CD4-positive, alpha-beta T cell treated with Interleukin-4 for 1 hour (primary cell): ENCODE results near the gene KLHDC10.
"Not testable (repeated sequence)": the region's sequence is repeated elsewhere in the genome, so short reads cannot be mapped to it uniquely, and the experiment has no call there.

Experiments used
- DNase-seq, 2 donors: peaks; one replicate each; pipeline ENCODE4 v3.0.0-alpha.2; 2020 to 2022

The KLHDC10 gene

DNA sequence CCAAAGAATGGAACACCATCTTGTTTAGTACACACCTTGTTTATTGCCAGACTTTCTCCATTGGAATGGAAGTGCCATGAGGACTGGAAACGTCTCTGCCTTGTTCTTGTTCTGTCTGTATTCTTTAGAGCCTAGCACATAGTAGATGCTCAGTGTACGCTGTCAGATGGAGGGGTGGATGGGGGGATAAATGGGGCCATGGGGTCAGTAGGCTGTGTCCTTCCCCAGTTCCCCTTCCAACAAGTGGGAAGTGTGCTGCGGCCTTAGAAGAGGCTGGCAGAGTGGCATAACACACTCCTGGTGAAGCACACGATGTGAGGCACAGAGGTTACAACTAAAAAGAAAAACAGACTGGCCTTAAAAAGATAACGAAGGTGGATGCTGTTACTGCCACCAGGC, 73.0 kb downstream of the KLHDC10 start:
- no peak for DNase-seq

DNA sequence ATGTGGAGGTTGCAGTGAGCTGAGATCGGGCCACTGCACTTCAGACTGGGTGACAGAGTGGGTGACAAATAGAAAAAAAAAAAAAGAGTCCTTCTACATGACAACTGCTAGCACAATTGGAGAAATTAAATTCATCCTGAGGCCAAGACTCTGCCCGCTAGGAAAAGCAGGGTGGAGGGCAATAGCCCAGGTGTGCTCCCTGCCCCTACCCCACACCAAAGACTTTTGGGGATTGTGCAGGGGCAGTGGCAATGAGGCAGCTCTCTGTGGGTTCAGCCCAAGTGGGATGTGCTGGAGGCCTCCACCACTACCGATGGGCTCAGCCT, 73.6 kb downstream of the KLHDC10 start:
- DNase-seq: no peak

DNA sequence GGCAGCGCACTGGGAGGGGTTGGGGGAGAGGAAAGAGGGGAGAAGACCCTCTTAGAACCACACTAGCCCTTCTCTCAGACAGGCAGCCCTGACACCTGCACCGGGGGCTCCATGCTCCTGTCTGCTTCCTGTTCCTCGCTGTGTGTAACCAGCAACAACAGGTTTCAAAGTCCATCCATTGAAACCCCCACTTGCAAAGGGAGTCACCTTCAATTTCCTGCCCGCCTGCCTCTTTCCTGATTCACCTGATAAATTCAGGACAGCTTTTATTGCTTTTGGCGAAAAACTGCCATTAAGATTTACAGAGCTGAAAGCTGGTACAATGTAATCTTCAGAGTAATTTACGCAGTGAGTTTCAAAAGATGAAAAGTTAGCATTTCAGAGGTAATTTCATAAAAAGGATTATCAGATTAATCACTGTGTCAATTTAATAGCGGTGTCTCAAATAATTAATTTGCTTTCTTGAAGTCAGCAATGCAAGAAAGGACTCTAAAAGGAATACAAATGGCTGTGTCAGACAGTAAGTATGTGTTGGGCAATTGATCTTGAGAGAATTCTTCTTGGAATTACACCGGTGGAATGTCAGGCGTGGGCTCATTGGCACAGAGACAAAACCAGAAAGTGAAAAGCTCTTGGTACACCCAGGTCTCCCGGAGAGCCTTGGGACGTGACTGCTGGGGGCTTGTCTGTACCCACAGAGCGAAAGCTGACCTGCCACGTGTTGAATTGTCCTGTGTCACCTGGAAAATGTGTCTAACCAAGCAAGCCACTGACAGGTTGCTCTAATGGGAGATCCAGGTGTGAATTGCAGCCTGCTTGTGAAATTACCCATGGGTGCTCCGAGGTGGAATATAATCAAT, 74.2 kb downstream of the KLHDC10 start:
- DNase-seq: no peak

DNA sequence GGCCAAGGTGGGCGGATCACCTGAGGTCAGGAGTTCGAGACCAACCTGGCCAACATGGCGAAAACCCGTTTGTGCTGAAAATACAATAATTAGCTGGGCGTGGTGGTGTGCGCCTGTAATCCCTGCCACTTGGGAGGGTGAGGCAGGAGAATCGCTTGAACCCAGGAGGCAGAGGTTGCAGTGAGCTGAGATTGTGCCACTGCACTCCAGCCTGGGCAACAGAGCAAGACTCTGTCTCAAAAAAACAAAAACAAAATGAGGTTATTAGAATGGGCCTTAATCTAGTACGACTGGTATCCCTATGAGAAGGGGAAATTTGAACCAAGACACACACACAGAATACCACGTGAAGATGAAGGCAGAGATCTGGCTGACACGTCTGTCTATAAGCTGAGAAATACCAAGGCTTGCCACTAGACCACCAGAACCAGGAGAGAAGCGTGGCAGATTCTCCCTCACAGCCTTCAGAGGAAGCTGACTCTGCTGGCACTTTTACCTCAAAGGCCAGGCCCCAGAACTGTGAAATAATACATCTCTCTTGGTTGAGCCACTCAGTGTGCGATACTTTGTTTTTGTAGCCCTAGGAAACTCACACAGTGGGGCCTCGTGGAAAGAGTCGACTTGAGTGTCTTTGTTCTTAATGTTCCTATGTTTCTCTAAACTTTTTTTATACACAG, 75.2 kb downstream of the KLHDC10 start:
- peak in 1 of 2 donors; percentile 9 for DNase-seq

DNA sequence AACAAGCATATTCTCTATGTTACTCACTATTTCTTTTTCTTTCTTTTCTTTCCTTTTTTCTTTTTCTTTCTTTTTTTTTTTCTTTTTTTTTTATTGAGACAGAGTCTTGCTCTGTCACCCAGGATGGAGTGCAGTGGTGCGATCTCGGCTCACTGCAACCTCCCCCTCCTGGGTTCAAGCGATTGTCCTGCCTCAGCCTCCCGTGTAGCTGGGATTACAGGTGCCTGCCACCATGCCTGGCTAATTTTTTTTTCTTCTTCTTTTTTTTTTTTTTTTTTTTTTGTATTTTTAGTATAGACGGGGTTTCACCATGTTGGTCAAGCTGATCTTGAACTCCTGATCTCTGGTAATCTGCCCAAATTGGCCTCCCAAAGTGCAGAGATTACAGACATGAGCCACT, 75.8 kb downstream of the KLHDC10 start:
- DNase-seq: not testable (repeated sequence)

DNA sequence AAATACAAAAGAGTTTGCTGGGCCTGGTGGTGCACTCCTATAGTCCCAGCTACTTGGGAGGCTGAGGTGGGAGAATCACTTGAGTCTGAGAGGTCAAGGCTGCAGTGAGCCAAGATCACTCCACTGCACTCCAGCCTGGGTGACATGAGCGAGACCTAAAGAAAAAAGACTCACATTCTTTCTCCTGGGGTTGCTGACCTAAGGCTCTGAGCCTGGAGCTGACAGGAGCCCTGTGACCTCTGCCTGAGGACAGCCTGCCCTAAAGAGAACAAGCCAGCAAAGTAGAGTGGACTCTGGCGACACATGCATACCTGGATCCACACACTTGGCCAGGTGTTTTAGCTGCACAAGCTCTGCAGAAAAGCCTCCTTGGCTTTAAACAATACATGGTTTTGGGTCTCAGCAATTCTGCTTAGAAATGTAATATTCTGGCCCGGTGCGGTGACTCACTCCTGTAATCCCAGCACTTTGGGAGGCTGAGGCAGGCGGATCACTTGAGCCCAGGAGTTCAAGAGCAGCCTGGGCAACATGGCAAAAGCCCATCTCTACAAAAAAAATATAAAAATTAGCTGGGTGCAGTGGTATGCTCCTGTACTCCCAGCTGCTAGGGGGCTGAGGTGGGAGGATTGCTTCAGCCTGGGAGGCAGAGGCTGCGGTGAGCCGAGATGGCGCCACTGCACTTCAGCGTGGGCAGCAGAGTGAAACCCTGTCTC, 76.5 kb downstream of the KLHDC10 start:
- DNase-seq: no peak

DNA sequence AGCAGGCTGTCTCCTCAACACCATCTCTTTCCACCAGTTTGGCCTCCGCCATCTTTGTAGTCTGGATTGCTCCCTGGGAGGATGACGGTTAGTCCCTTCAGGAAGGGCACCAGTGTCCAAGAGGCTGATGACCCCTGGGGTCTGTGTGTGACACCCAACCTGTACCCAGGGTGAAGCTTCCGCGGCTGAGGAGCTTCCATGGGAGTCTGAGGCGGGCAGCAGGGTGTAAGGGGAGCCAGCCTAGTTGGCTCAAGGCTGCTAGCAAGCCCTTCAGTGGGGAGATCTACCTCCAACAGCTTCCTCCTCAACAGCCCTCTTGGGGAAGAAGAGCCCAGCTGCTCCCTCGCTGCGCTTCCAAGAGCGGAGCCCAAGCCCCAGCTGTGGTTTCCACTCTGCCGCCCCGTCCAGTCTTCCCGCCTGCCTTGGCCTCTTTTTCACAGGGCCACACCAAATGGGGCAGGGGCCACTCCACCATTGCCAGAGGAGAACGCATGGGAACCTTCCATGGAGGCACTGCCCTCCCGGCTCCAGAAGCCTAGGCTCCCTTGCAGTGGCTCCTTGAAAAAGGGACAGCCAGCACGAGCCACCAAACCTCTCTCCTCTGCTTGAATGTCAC, 77.5 kb downstream of the KLHDC10 start:
- DNase-seq: no peak

DNA sequence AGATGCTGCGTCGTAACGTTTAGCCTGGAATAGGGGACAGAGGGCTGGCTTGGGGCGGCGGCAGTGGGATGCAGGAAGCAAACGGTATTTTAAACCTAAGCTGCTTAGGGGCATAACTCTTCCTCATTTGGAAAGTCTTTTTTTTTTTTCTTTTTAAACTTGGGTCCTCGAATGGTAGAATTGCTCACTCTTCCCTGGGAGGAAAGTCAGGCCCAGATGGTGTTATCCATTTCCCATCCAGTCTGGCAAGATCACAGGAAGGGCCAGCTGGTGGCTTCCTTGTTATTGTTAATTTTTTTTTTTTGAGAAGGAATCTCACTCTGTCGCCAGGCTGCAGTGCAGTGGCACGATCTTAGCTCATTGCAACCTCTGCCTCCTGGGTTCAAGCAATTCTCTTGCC, 78.2 kb downstream of the KLHDC10 start:
- DNase-seq: no peak

DNA sequence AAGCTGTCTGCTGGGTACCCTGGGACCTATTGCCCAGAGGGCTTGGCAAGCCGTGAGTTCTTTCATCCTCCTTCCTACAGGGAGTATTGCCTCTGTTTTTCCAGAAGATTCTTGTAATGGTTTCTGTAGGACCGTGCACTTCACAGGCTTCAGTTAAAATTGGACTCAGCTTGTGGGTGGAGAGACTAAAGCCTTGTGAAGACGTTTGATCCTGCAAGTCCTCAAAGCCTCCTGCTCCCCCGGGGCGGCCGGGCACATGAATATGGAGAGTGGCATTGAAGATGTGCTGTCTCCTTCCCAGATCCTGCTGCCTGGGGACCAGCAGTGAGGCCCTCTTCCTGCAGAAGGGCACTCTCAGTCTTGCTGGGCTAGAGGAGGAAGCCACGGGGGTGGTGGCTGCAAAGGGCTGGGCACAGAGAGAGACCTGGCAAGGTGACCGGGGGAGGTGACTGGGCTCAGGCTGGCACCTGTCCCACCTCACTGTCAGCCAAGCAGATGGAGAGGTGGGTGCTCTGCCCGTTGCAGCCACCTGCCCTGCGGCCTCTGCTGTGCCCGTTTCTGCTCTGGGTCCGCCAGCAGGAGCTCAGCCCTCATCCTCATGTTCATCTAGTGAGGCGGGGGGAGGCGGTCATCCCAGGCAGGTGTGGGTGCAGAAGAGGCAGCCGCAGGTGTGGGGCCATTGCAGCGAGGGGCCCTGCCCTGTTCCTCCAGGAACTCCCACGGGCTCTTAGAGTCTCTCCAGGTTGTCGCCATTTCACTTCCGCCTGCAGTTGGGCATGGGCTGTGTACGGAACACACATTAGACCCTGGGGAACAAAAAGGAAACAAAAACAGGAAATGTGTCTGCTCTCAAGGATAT, 79.2 kb downstream of the KLHDC10 start:
- peak in 1 of 2 donors; percentile 45 for DNase-seq

DNA sequence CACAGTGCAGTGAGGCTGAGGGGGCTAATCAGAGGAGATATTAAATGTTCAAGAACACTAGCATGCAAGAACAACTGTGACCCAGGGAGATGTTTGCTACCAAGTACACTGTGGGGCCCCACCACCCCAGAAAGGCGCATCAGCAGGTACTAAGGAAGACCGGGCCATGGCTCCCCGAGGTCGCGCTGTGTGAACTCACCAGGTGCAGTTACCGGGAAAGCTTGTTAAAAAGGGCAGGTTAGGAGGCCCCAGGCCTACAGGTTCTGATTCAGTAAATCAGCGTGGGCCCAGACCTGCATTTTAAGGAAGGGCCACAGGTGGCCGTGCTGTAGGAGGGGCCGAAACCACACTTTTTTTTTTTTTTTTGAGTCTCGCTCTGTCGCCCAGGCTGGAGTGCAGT, 80.3 kb downstream of the KLHDC10 start:
- DNase-seq: peak in 1 of 2 donors; percentile 62

DNA sequence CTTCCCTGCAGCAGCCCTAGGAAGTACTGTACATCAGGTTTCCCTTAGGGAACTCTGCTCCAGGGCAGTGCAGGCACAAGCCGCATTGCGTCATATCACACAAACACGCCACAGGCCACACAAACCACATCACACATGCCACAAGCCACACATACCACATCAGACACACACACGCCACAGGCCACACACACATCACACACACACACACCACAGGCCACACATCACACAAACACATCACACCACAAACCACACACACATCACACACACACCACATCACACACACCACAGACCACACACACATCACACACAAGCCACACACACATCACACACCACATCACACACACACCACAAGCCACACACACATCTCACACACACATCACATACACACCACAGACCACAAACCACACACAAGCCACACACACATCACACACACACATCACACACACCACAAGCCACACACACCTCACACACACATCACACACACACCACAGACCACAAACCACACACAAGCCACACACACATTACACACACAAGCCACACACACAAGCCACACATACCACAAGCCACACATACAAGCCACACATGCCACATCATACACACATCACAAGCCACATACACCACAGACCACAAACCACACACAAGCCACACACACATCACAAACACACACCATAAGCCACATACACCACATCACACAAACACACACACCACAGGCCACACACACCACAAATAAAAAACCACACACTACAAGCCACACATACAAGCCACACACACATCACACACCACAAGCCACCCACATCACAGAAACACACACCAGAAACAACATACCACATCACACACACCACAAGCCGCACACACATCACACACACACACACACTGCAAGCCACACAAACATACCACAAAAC, 81.5 kb downstream of the KLHDC10 start:
- peak; percentile 55 to 68 for DNase-seq

DNA sequence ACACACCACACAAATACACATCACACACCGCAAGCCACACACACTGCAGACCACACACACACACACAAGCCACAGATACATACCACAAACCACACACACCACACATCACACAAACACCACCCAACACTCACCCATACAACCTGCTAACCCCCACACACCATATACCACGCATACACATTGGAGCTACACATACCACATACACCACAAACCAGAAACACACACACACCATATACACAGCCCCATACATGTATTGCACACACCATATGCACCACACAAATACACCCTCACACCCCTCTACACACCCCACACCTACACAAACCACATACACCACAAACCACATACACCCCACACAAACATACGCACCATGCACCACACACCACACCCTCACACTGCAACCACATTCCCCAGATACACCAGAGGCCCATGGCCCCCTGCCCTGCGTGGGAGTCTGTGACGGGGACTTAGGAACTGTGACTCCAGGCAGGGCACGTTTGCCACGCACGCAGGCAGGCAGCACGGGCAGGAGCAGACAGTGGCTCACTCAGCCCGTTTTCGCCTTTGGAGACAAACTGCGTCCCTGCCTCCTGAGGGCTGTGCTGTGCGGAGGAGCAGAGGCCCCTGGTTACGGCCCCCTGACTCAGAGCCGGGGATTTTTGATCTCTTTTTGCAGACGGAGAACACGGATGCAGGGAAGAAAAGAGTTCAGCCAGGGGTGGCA, 82.3 kb downstream of the KLHDC10 start:
- DNase-seq: peak in 1 of 2 donors; percentile 20

DNA sequence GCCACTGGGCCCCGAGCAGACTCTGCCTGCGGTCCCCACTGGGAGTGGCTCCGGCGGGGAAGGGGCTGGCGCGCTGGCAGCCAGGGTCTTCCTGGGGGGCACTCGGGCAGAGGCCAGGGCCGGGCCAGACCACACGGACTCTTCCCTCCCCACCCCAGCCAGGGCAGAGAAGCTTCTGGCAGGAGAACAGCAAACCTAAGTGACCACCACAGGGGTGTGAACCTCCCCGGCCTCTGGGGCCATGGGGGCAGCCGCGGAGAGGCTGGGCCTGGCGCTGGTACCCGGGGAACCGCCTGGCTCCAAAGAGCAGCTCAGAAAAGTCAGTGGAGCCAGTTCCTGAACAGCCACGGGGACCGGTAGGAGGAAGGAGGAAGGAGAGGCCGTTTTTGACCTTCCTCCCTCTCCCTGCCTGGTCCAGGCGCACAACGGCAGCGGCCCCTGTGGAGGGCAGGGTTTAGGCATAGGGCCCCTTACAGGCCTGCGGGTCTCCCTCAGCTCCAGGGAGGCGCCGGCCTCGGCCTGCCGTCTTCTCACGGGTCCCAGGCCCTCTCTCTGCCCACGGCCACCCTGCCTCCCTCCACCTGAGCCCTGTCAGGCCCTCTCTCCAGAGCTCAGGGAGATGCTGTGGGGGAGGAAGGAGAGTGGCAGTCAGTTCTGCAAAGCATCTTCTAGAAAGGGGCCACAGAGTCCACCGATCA, 83.0 kb downstream of the KLHDC10 start:
- no peak for DNase-seq

DNA sequence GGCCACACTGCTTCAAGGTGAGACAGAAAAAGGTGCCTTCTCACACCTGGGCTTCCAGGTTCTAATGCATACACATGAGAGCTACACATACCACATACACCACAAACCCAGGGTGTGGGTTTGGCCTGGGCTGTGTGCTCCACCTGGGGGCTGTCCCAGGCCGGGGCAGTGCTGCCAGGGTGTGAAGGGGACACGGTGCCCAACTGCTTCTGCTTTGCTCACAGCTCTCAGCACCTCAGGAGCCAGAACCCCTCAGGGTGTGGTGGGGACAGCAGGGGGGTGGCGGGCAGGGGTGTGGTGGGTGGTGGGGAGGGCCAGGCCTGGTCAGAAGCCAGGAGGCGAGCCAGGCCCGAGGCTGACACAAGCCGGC, 83.8 kb downstream of the KLHDC10 start:
- DNase-seq: no peak

DNA sequence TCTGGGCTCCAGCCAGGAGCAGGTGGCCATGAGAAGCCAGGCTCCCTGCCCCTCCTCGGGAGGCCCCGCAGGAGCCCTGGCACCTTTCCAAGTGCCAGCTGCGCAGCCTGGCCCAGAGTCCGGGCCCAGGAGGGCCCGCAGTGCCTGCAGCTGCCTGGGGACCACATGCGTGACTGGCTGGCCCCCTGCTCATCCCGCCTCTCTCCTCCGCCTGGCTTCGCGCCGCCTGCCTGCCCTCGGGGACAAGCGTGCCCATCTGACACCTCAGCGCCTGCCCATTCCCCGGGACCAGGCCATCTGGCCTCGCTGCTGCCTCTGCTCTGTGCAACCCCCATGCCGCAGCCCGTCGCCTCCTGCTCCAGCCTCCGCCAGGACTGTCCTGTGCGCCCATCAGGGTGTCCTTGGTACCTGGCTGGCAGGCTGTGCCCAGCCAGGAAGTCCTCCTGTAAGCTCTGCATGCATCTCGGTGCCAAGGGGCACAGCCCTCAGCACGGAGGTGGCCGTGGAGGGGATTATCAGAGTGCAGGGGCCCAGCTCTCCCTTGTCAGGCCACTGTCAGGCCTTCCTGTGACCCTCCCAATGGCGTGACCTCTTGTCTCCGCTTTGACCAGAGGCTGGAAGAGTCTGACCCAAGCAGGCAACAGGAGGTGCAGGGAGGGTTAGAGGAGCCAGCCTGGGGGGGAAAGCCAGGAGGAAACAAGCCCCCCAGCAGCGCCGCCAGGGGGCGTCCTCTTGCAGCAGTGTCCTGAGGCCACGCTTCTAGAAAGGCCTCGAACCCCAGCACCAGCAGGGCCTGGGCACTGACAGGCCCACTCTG, 84.4 kb downstream of the KLHDC10 start:
- no peak for DNase-seq

DNA sequence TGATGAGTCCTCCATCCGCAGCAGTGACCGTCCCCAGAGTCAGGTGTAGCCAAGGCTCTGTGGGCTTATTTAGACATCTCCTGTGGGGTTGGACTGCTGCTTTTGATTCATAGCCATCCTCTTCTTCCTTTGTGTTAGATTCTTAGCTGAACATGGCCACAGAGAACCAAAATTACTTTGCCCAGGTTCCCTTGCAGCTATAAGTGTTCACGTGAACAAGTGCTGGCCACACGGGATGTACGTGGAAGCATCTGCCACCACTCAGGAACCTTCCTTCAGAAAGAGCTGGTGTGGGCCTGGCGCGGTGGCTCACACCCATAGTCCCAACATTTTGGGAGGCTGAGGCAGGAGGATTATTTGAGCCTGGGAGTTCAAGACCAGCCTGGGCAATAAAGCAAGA, 85.8 kb downstream of the KLHDC10 start:
- DNase-seq: no peak

DNA sequence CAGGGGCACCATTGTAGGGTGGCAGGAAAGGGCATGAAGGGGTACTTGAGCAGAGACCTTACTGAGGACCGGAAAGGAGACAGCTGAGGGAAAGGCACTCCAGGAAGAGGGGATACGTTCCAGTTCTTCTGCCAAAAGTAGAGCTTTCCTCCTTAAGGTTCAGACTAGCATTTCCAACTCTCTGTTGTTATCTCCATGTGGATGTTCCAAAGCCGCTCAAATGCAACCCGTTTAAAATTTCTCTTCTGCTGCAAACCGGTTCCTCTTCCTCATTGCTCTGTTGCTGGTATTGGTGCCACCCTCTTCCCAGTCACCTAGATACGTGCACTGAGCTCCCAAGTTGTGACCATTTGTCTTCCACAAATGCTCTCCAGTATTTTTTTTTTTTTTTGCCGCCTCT, 87.4 kb downstream of the KLHDC10 start:
- DNase-seq: no peak

DNA sequence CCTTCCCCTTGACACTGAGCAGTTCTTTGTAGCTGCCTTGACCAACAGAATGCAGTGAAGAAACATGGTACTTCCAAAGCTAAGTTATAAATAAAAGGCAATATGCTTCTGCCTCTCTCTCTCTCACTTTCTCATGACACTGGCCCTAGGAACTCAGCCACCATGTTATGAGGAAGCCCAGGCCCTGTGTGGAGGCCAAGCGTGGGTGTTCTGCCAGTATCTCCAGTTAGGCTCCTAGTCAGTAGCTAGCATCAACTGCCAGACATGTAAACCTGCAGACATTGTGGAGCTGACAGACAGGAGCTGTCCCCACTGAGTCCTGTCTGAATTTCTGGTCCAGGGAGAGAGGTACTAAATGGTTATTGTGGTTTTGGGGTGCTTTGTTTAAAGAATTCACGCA, 89.7 kb downstream of the KLHDC10 start:
- DNase-seq: no peak

DNA sequence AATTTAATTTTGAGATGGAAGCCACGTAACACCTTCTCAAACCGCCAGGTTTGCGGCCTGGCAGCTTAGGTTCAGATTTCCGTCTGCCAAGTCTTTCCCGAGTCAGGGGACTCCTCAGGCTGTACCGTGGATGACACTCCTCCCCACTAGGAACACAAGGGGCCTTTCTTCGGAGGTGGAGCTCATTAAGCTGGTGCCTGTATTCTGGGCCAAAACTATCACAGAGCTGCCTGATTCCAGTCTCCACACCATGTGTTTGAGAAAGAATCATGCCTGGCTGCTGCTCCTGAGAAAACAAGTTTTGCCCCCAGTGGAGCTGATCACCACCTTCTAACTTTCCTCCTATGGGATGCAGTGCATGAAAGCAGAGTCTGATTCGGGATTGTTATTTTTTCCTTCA, 90.1 kb downstream of the KLHDC10 start:
- no peak for DNase-seq
